Stimulated activated CD8-positive, alpha-beta memory T cell treated with anti-CD3 and anti-CD28 coated beads, Interleukin-4, amount 100 ng/mL, for 4 hours (primary cell): ENCODE results near the gene USP7.
A peak's percentile ranks its signal among the peaks of the same experiment; 100 is the strongest.
"Not testable (repeated sequence)": the region's sequence is repeated elsewhere in the genome, so short reads cannot be mapped to it uniquely, and the experiment has no call there.

Experiments
- DNase-seq, 2 donors: peaks; one replicate each; pipeline ENCODE4 v3.0.0-alpha.2; 2020; ENCODE audit warnings: low read depth in 2 of 2, low spot score in 1 of 2

The USP7 gene

GRCh38 chr16:8880839-8881510, 82.7 kb downstream of the USP7 start:
- DNase-seq, result no peak

DNA sequence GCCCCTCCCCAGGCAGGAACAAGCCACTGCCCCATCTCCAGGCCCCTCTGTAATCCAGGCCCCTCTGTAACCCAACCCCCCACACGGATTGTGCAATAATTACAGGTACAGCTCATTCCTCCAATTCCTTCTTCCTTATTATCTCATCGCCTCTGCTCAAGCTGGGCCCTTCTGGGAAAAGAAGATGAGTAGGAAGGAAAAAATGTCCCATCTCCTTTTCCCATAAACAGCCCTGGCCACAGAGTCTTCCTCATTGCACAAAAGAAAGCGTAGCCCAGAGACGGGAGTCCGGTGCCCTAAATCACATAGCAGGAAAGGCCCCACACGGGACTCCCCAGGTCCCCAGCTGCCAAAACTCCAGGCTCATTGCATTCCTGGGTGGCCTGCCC, 85.2 kb downstream of the USP7 start:
- no peak for DNase-seq

DNA sequence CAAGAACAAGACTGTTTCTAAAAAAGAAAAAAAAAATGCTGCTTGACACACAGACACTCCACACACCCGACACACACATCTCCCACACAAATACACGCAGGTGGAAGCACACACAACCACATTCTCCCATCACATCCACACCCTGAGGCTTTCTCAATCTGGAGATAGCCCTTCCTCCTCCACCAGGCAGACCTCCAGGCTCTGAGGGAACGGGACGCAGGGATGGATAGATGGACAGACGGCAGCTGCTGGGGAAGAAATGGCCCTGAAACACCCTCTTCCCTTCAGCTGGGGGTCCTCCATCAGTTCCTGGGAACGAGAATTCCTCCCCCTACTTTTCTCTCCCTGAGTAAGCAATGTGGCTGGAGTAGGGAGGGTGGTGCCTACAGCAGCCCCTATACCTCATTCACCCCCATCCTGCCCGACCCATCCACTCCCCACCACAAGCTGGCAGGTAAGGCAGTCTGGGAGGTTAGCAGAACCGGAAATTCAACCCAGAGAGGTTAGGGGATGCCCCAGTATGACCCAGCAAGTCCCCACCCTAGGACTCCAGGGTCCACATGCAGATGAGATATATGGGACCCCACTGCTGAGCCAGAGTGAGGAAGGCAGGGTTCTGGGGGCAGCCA, 85.7 kb downstream of the USP7 start:
- DNase-seq, result no peak

DNA sequence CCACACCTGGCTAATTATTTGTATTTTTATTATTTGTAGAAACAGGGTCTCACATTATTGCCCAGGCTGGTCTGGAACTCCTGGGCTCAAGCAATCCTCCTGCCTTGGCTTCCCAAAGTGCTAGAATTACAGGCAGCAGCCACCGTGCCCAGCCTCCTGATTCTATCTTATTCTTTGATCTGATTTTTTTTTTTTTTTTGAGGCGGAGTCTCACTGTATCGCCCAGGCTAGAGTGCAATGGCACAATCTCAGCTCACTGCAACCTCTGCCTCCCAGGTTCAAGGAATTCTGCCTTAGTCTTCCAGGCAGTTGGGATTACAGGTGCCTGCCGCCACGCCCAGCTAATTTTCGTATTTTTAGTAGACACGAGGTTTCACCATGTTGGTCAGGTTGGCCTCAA, 88.4 kb downstream of the USP7 start:
- not testable (repeated sequence) for DNase-seq

DNA sequence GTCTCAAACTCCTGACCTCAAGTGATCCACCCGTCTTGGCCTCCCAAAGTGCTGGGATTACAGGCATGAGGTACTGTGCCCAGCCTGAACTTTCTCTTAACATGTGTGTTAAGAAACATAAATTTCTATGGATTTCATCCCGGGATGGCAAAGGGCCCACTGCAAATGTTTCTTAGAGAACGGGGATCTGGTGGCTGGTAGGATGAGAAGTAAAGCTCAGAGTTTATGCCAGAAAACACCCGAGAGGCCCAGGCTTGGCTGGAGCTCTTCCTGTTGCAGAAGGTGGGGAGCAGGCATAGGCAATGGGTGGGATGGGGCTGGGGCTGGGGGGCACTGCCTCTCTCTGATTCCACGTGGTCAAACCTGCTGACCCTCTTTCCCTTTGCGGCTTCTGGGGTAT, 89.3 kb downstream of the USP7 start:
- no peak for DNase-seq

- not testable (repeated sequence) for DNase-seq
These were observed 89.9 kb downstream of the USP7 start for GRCh38 chr16:8873866-8874195.

GRCh38 chr16:8872967-8873865, 90.5 kb downstream of the USP7 start:
- no peak for DNase-seq

DNA sequence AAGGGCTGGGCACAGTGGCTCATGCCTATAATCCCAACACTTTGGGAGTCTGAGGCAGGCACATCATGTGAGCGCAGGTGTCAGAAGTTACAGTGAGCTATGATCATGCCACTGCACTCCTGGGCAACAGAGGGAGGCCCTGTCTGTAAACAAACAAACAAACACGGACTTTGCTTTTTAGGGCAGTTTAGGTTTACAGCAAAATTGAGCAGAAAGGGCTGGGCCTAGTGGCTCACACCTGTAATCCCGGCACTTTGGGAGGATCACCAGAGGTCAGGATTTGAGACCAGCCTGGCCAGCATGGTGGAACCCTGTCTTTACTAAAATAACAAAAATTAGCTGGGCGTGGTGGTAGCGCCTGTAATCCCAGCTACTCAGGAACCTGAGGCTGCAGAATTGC, 91.6 kb downstream of the USP7 start:
- no peak for DNase-seq

DNA sequence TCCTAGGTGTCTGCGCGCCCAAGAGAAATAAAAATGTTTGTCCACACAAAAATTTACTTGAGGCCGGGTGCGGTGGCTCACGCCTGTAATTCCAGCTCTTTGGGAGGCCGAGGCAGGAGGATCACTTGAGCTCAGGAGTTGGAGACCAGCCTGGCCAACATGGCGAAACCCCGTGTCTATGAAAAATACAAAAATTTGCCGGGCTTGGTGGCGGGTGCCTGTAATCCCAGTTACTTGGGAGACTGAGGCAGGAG, 93.8 kb downstream of the USP7 start:
- not testable (repeated sequence) for DNase-seq

DNA sequence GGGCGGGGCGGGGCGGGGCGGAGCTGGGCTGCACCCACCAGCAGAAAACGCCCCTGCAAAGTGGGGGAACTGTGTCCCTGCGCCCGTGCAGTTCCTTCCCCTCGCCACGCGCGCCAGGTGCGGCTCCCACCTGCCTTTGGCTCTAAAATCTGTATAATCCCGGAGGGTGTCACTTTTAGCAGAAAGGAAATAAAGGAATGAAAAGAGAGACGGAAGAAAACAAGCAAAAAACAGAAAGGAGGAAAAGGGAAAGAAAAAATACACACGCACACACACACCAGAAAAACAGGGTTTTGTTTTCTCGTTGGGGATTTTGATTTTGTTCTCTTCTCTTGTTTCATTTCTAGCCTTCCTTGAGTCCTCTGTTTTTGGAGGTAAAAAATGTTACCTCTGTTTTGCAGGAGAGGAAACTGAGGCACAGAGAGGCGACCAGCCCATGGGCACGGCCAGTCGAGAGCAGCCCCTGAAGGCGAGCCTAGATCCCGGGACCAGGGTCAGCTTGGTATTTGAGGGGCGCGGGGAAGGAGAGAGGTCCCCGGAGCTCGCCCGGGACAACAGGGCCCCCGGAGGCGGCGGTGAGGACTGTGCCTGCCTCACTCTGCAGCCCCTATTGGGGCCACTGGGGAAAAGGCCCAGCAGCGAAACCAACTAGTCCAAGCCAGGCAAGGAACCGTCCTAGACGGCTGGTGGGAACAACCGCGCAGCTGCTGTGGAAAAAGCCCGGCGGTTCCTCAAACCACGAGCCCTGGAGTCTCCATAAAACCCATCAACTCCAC, 94.3 kb downstream of the USP7 start:
- DNase-seq, result no peak

- peak; percentile 30 to 68 for DNase-seq
These were observed 95.1 kb downstream of the USP7 start, which contains the start of gene CARHSP1 for GRCh38 chr16:8868416-8869211. Gene CARHSP1, minus strand, starts transcription at chr16:8869006. Its CDS starts 9,678 bp downstream, at chr16:8859328.

DNA sequence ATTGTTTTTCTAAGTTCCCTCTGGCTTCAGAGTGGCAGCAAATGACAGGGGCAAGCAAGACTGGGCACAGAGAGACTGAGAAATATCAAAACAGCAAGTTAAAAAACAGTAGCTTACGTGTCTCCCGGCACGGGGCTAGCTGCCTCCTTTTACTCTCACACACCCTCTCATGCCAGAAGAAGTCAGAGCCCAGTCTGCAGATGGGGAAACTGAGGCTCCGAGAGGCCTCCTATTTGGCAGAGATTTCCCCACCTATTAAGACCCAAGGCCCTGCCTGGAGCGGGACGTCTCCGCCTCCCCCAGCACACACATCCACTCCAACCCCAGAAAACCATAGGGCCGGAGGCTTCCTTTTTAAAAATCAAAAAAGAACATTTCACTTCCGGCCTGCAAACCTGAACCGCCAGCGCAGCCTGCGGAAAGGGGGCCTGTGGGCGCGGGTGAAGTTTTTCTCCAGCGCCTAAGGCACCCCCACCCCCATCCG, 95.7 kb downstream of the USP7 start:
- peak in 1 of 2 donors; percentile 43 for DNase-seq

- no peak for DNase-seq
These were observed 96.3 kb downstream of the USP7 start for GRCh38 chr16:8867216-8867931.

DNA sequence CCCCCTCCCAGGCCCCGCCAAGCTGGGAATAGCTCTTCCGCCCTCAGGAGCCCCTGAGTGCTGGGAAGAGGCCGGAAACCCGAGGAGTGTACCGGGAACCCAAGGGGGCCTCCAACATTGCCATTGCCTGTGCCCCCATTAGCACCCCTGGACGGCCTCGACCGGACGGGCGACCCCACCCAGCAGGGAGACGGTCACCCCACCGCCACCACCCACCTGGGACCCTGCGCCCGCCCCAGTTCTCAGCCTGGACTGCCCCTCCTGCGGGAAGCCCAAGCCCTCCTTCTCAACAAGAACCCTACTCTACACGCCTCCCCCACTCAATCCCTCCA, 96.9 kb downstream of the USP7 start:
- DNase-seq, result no peak

DNA sequence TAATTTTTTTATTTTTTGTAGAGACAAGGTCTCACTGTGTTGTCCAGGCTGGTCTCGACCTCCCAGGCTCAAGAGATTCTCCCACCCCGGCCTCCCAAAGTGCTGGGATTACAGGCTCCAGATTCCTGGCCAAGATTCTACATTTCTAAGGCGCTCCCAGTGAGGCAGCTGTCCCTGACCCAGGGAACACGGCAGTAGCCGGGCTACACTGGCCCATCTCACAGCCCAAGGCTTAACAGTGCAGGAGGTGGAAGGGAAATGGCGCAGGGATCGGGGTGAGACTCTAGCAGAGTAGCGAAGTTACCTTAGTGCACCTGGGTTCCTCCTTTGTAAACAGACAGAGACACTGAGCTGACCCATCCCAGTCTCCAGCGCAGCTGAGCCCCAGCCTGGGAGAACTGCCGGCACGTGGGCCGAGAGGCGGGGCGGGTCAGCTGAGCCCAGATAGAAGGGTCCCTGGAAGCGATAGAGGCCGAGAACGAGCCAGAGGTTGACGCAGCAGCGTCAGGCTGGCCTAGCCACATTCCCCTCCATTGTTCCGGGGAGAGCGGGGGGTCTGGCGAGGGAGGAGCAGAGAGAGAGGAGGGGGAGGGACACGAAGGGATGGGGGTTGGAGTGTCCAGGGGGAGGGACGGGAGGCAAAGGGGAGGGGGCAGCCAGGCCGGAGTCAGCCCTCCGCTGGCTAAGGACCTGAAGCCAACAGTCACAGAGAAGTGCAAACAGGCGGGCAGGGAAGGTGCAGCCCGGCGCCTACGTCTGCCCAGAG, 97.4 kb downstream of the USP7 start:
- DNase-seq, result no peak

- DNase-seq, result no peak
These were observed 98.4 kb downstream of the USP7 start for GRCh38 chr16:8865145-8865882.

DNA sequence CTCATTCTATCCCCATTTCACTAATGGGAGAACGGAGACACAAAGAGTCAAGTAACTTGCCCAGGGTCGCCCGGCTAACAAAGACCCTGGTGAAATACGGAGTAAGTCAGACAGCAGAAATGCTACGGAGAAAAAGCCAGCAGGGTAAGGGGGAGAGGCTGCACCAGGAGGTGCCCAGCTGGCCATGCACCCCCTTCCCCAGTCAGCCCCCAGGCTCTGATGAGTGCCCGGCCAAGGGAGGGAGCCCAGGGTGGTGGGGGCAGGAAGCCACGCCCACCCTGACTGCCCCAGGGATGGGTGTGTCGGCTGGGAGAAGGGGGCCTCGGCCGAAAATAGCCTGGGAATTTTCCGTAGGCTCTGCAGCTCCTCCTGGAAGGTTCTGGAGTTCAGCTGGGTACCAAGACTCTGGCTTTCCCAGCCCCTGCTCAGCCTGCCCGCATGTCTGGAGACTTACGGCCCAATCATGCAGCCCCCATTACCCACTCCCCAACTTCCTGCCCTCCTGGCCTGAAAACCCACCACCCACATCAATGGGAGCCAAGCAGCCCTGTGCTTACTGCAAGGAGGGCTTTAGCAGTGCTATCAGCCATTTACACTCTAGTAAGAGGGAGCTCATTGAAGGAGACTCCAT, 99.1 kb downstream of the USP7 start:
- no peak for DNase-seq
